ENCODE measurements around the gene DNAJC11.

Gene DNAJC11

GRCh38 chr1:6690186-6690585, 11.4 kb downstream of the DNAJC11 start:
- Histone ChIP-seq H3K9ac (ENCODE audit: low read length) (no peak overlapping the region), H4K20me1 (ENCODE audit: insufficient read depth, low read length) (peaks cover 3% of the 10 kb centered on the region; the same call in 1 of the 2 replicates), H3K4me3 (ENCODE audit: low read length) (no peak overlapping the region), H3K4me1 (ENCODE audit: low read length) (no peaks in the 10 kb centered on the region), H3K79me2 (ENCODE audit: low read length) (peaks cover 57% of the 10 kb centered on the region), H3K36me3 (replicated peaks; ENCODE audit: low read depth, low read length) (no peaks in the 10 kb centered on the region), H3K4me2 (ENCODE audit: low read length) (no peak overlapping the region), H3K27ac (ENCODE audit: low read length) (no peak overlapping the region), H2AFZ (ENCODE audit: low read depth, low read length) (no peak overlapping the region), H3K9me3 (ENCODE audit: insufficient read depth, low read length) (no peaks in the 10 kb centered on the region), H3K27me3 (ENCODE audit: low read depth, low read length) (no peaks in the 10 kb centered on the region)
- TF ChIP-seq CTCF (IDR thresholded peaks at IDR 0.05; ENCODE audit: low read depth, low read length), result no peak
- no peak for TF ChIP-seq EZH2phosphoT487 (IDR thresholded peaks at IDR 0.05; ENCODE audit: low read depth)

GRCh38 chr1:6688757-6689156, 12.9 kb downstream of the DNAJC11 start:
- no peak for TF ChIP-seq EZH2phosphoT487 (IDR thresholded peaks at IDR 0.05; ENCODE audit: low read depth)
- TF ChIP-seq CTCF (IDR thresholded peaks at IDR 0.05; ENCODE audit: low read depth, low read length), result no peak
- H2AFZ ChIP-seq (ENCODE audit: low read depth, low read length), result no peak overlapping the region
- no peaks in the 10 kb centered on the region for H3K9me3 ChIP-seq (ENCODE audit: insufficient read depth, low read length)
- H3K9ac ChIP-seq (ENCODE audit: low read length), result no peak overlapping the region
- H3K36me3 ChIP-seq (replicated peaks; ENCODE audit: low read depth, low read length), result no peaks in the 10 kb centered on the region
- H4K20me1 ChIP-seq (ENCODE audit: insufficient read depth, low read length), result no peaks in the 10 kb centered on the region
- H3K4me1 ChIP-seq (ENCODE audit: low read length), result no peaks in the 10 kb centered on the region
- no peak overlapping the region for H3K27ac ChIP-seq (ENCODE audit: low read length)
- peaks cover 58% of the 10 kb centered on the region for H3K79me2 ChIP-seq (ENCODE audit: low read length)
- no peak overlapping the region for H3K4me3 ChIP-seq (ENCODE audit: low read length)
- H3K4me2 ChIP-seq (ENCODE audit: low read length), result no peak overlapping the region
- no peaks in the 10 kb centered on the region for H3K27me3 ChIP-seq (ENCODE audit: low read depth, low read length)

- no peak overlapping the region for H3K4me2 ChIP-seq (ENCODE audit: low read length)
- peaks cover 58% of the 10 kb centered on the region for H3K79me2 ChIP-seq (ENCODE audit: low read length)
- no peaks in the 10 kb centered on the region for H3K36me3 ChIP-seq (replicated peaks; ENCODE audit: low read depth, low read length)
- H3K27me3 ChIP-seq (ENCODE audit: low read depth, low read length), result no peaks in the 10 kb centered on the region
- no peak overlapping the region for H3K4me3 ChIP-seq (ENCODE audit: low read length)
- 0 out of 2 replicates have a peak, but pooled peaks cover 3% of the 10 kb centered on the region for H4K20me1 ChIP-seq (ENCODE audit: insufficient read depth, low read length)
- H3K9ac ChIP-seq (ENCODE audit: low read length), result no peak overlapping the region
- H2AFZ ChIP-seq (ENCODE audit: low read depth, low read length), result no peak overlapping the region
- H3K9me3 ChIP-seq (ENCODE audit: insufficient read depth, low read length), result no peaks in the 10 kb centered on the region
- no peak for TF ChIP-seq EZH2phosphoT487 (IDR thresholded peaks at IDR 0.05; ENCODE audit: low read depth)
- no peak for TF ChIP-seq CTCF (IDR thresholded peaks at IDR 0.05; ENCODE audit: low read depth, low read length)
- H3K27ac ChIP-seq (ENCODE audit: low read length), result no peak overlapping the region
- no peaks in the 10 kb centered on the region for H3K4me1 ChIP-seq (ENCODE audit: low read length)
Measured at GRCh38 chr1:6688001-6688400, 13.6 kb downstream of the DNAJC11 start.

- H3K79me2 ChIP-seq (ENCODE audit: low read length), result peaks cover 53% of the 10 kb centered on the region
- H2AFZ ChIP-seq (ENCODE audit: low read depth, low read length), result no peak overlapping the region
Measured at GRCh38 chr1:6686294-6686693, 15.3 kb downstream of the DNAJC11 start.

More at GRCh38 chr1:6686294-6686693, 15.3 kb downstream of the DNAJC11 start:
- Histone ChIP-seq H3K4me3 (ENCODE audit: low read length) (no peak overlapping the region), H3K9me3 (ENCODE audit: insufficient read depth, low read length) (no peaks in the 10 kb centered on the region), H3K9ac (ENCODE audit: low read length) (no peak overlapping the region), H4K20me1 (ENCODE audit: insufficient read depth, low read length) (0 out of 2 replicates have a peak, but pooled peaks cover 3% of the 10 kb centered on the region), H3K27me3 (ENCODE audit: low read depth, low read length) (no peaks in the 10 kb centered on the region), H3K4me2 (ENCODE audit: low read length) (no peak overlapping the region), H3K4me1 (ENCODE audit: low read length) (no peaks in the 10 kb centered on the region), H3K27ac (ENCODE audit: low read length) (no peak overlapping the region), H3K36me3 (replicated peaks; ENCODE audit: low read depth, low read length) (no peaks in the 10 kb centered on the region)
- TF ChIP-seq EZH2phosphoT487 (IDR thresholded peaks at IDR 0.05; ENCODE audit: low read depth), result no peak
- no peak for TF ChIP-seq CTCF (IDR thresholded peaks at IDR 0.05; ENCODE audit: low read depth, low read length)
